ENCODE measurements around the gene GNG4. TPM values are rescaled to one million over a fixed set of nuclear protein-coding genes. Genes with fewer than 3 reads are reported as not detected.

GNG4 gene
- total RNA-seq, 1 donor: under 0.01 TPM

DNA sequence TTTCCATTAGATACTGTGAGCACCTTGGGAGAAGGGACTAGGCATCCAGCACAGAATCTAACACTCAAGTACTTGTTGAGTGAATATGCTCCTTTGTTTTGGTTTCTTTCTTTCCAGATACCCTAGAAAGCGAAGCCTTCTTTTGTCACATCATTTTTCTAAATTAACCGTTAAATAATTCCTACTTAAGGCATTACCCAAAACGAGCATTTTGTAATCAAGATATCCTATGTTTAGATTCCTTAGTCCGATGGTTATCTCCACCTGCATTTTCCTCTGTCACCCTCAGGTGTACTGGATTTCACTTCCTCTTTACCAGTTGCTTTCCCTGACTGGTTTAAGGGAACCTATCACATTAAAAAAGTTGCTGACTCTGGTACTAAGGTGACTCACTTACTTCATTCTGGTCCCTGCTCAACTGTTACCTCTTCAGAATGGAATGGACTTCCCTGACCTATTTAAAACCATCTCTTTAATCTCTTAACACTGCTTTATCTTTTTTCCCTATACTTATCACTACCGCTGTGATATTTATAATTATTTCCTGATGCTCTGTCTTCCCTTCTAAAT is 148.5 kb downstream of the GNG4 start:
- H2AFZ ChIP-seq (ENCODE audit: low read length): no peak overlapping the region
- peaks cover 8% of the 10 kb centered on the region for H4K20me1 ChIP-seq (ENCODE audit: insufficient read depth, low read length)
- no peaks in the 10 kb centered on the region for H3K9me3 ChIP-seq (ENCODE audit: low read depth, low read length)
- no peaks in the 10 kb centered on the region for H3K27me3 ChIP-seq (ENCODE audit: insufficient read depth, low read length)
- DNase-seq (ENCODE audit: insufficient read length, low spot score, missing footprints): no peak
- H3K27ac ChIP-seq (ENCODE audit: low read depth, low read length): no peak overlapping the region
- TF ChIP-seq, protein P1, sequence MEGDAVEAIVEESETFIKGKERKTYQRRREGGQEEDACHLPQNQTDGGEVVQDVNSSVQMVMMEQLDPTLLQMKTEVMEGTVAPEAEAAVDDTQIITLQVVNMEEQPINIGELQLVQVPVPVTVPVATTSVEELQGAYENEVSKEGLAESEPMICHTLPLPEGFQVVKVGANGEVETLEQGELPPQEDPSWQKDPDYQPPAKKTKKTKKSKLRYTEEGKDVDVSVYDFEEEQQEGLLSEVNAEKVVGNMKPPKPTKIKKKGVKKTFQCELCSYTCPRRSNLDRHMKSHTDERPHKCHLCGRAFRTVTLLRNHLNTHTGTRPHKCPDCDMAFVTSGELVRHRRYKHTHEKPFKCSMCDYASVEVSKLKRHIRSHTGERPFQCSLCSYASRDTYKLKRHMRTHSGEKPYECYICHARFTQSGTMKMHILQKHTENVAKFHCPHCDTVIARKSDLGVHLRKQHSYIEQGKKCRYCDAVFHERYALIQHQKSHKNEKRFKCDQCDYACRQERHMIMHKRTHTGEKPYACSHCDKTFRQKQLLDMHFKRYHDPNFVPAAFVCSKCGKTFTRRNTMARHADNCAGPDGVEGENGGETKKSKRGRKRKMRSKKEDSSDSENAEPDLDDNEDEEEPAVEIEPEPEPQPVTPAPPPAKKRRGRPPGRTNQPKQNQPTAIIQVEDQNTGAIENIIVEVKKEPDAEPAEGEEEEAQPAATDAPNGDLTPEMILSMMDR (IDR thresholded peaks at IDR 0.05; ENCODE audit: extremely low read depth, low read depth, low read length): no peak
- peaks cover 6% of the 10 kb centered on the region for H3K4me1 ChIP-seq (ENCODE audit: insufficient read depth, low read length)
- H3K4me2 ChIP-seq (ENCODE audit: insufficient read depth, low read length): no peak overlapping the region
- peaks cover 58% of the 10 kb centered on the region for H3K79me2 ChIP-seq (ENCODE audit: insufficient read depth, low read length)
- H3K4me3 ChIP-seq (ENCODE audit: insufficient read depth, low read length): no peak overlapping the region
- H3K36me3 ChIP-seq (ENCODE audit: insufficient read depth, low read length): no peaks in the 10 kb centered on the region

Small RNA genes lying within 50 kb of the gene (small RNA-seq; reads per million reads assigned to genes)
- not detected for gene MTCO3P46
- not detected for gene MTND4LP21

Other genes with a start within 250 kb of the GNG4 start
- gene B3GALNT2, start 145.3 kb downstream of the GNG4 start, total RNA-seq: 28.9 and 34.7 TPM in 2 replicates
- 63.0 and 86.0 TPM in 2 replicates for gene LYST, start 217.1 kb upstream of the GNG4 start, total RNA-seq

Measured in osteoblast (primary cell).